CD14-positive monocyte (primary cell): ENCODE results near the gene LMO7. TPM values are rescaled to one million over a fixed set of nuclear protein-coding genes. Genes with fewer than 3 reads are reported as not detected.

ENCODE experiments used
- DNase-seq, 3 donors: peaks; one replicate each; pipeline ENCODE4 v3.0.0-alpha.2; 2011 to 2022
- H2AFZ ChIP-seq: 2 replicates; pipeline ENCODE4 v1.6.0; 2012; ENCODE audit warnings: mild to moderate bottlenecking, low read depth, low read length, inconsistent platforms; ENCODE audit not compliant: insufficient read depth, poor library complexity, severe bottlenecking
- H3K27ac ChIP-seq, 2 donors: 1 replicate in 1 of 2; 2 replicates in 1 of 2; pipeline ENCODE4 v1.5.1; 2012 to 2013; ENCODE audit warnings: low read length in 2 of 2, control low read depth in 1 of 2, inconsistent platforms in 1 of 2, low read depth in 1 of 2, mild to moderate bottlenecking in 1 of 2
- H3K27me3 ChIP-seq, 2 donors: one replicate each; pipeline versions ENCODE4 v1.6.0 to v1.6.1; 2011 to 2013; ENCODE audit warnings: low read length in 2 of 2; ENCODE audit not compliant: control insufficient read depth in 2 of 2, insufficient read depth in 2 of 2
- H3K36me3 ChIP-seq, 2 donors: replicated peaks in 1 of 2; 1 replicate in 1 of 2; 2 replicates in 1 of 2; pipeline versions ENCODE4 v1.5.1 to v1.6.1; 2012 to 2013; ENCODE audit warnings: low read length in 2 of 2, control low read depth in 1 of 2, inconsistent platforms in 1 of 2, mild to moderate bottlenecking in 1 of 2; ENCODE audit not compliant: insufficient read depth in 2 of 2, control insufficient read depth in 1 of 2
- H3K4me1 ChIP-seq, 2 donors: 1 replicate in 1 of 2; 2 replicates in 1 of 2; pipeline versions ENCODE4 v1.5.1 to v1.6.1; 2012 to 2013; ENCODE audit warnings: low read length in 2 of 2, control low read depth in 1 of 2, inconsistent platforms in 1 of 2, mild to moderate bottlenecking in 1 of 2, moderate library complexity in 1 of 2; ENCODE audit not compliant: insufficient read depth in 2 of 2, control insufficient read depth in 1 of 2
- H3K4me2 ChIP-seq: replicated peaks from 2 replicates; pipeline ENCODE3; 2012; ENCODE audit warnings: low read length, moderate library complexity, mild to moderate bottlenecking; ENCODE audit not compliant: poor library complexity, severe bottlenecking; ENCODE audit errors: extremely low read depth
- H3K4me3 ChIP-seq, 3 experiments: fragments of 200-600 bp in 1 of 3; sonication (generic) in 1 of 3; replicated peaks in 1 of 3; 1 replicate in 2 of 3; 2 replicates in 1 of 3; pipeline ENCODE4 v1.5.1; 2011 to 2013; ENCODE audit warnings: low read length in 3 of 3, mild to moderate bottlenecking in 3 of 3, control low read depth in 2 of 3, low read depth in 2 of 3, inconsistent platforms in 1 of 3, moderate library complexity in 1 of 3
- H3K79me2 ChIP-seq: 2 replicates; pipeline ENCODE4 v1.6.0; 2012; ENCODE audit warnings: mild to moderate bottlenecking, control low read depth, inconsistent platforms, low read length, moderate library complexity; ENCODE audit not compliant: insufficient read depth
- H3K9ac ChIP-seq: 2 replicates; pipeline ENCODE4 v1.6.0; 2017; ENCODE audit warnings: low read length, mild to moderate bottlenecking; ENCODE audit not compliant: insufficient read depth, poor library complexity, severe bottlenecking
- H3K9me3 ChIP-seq, 2 donors: replicated peaks in 1 of 2; 1 replicate in 1 of 2; 2 replicates in 1 of 2; pipeline versions ENCODE4 v1.5.1 to v1.6.1; 2012 to 2013; ENCODE audit warnings: low read length in 2 of 2, control low read depth in 1 of 2; ENCODE audit not compliant: control insufficient read depth in 1 of 2, insufficient read depth in 1 of 2
- H4K20me1 ChIP-seq: 2 replicates; pipeline ENCODE4 v1.6.0; 2012; ENCODE audit warnings: mild to moderate bottlenecking, low read length, control low read depth, moderate library complexity; ENCODE audit not compliant: insufficient read depth
- H3K27ac Mint-ChIP-seq, 7 donors: one replicate each; pipeline ENCODE4 v1.8.0; 2020; ENCODE audit warnings: mild to moderate bottlenecking in 7 of 7, mixed read lengths in 7 of 7, moderate library complexity in 6 of 7, inconsistent platforms in 2 of 7
- H3K27me3 Mint-ChIP-seq, 3 donors: one replicate each; pipeline ENCODE4 v1.8.0; 2021 to 2022; ENCODE audit warnings: low read depth in 3 of 3, mild to moderate bottlenecking in 3 of 3, mixed read lengths in 3 of 3, moderate library complexity in 3 of 3, inconsistent platforms in 1 of 3
- H3K36me3 Mint-ChIP-seq, 2 donors: one replicate each; pipeline ENCODE4 v1.8.0; 2020; ENCODE audit warnings: mixed read lengths in 2 of 2, inconsistent platforms in 1 of 2, mild to moderate bottlenecking in 1 of 2
- H3K4me1 Mint-ChIP-seq: one replicate; pipeline ENCODE4 v1.8.0; 2020; ENCODE audit warnings: mild to moderate bottlenecking, mixed read lengths
- H3K4me3 Mint-ChIP-seq, 2 donors: one replicate each; pipeline ENCODE4 v1.8.0; 2020; ENCODE audit warnings: mild to moderate bottlenecking in 2 of 2, mixed read lengths in 2 of 2, moderate library complexity in 1 of 2
- H3K9me3 Mint-ChIP-seq, 7 donors: one replicate each; pipeline ENCODE4 v1.8.0; 2020 to 2022; ENCODE audit warnings: mixed read lengths in 7 of 7, mild to moderate bottlenecking in 6 of 7, moderate library complexity in 6 of 7, inconsistent platforms in 2 of 7
- CTCF ChIP-seq: fragments of 200-600 bp; IDR thresholded peaks from one replicate; pipeline ENCODE4 v1.8.0; 2022; ENCODE audit warnings: antibody characterized with exemption, mild to moderate bottlenecking
- WGBS: methylation state at CpG from one replicate; pipeline ENCODE4 v1.1.5; 2013; ENCODE audit warnings: missing lambda C conversion rate; ENCODE audit not compliant: insufficient coverage; 5-methylcytosine and 5-hydroxymethylcytosine counted together
- intact Hi-C, 2 donors: fragments of 100-400 bp; cut with micrococcal nuclease; formaldehyde crosslinking; loops; one replicate each; pipeline versions ENCODE4 v1.15.0 to v1.15.1; 2023
- polyA plus RNA-seq, 3 donors: library from polyadenylated mRNA; depleted of rRNA in 1 of 3; unstranded in 2 of 3; stranded (reverse) in 1 of 3; fragments of 300-500 nt in 2 of 3; fragments of >200 nt in 1 of 3; fragmentation: Illumina TruSeq in 2 of 3; gene quantifications; 1 replicate in 2 of 3; 2 replicates in 1 of 3; pipeline ENCODE4 v1.2.3, GENCODE V29; 2012 to 2021

Gene LMO7
- polyA plus RNA-seq, 3 donors: 0.79 to 1.6 (median 0.90) TPM

- no peaks in the 10 kb centered on the region for H3K9me3 ChIP-seq
- no peak for DNase-seq
- peaks cover 0 to 3% of the 10 kb centered on the region in 2 donors for H3K4me1 ChIP-seq
- no peaks in the 10 kb centered on the region for H3K36me3 ChIP-seq
- no peak overlapping the region for H3K4me2 ChIP-seq
- H3K9ac ChIP-seq: no peak overlapping the region
- H3K27me3 ChIP-seq: no peaks in the 10 kb centered on the region
- 43% methylated on average over 1 of the region's 2 CpGs for WGBS
- H4K20me1 ChIP-seq: no peaks in the 10 kb centered on the region
- H2AFZ ChIP-seq: no peak overlapping the region
- Mint-ChIP-seq H3K4me1 (peaks cover 6% of the 10 kb centered on the region), H3K9me3 (peaks cover 0 to 12% (median 2%) of the 10 kb centered on the region in 7 donors), H3K4me3 (no peak overlapping the region), H3K36me3 (peaks cover 8 to 10% of the 10 kb centered on the region in 2 donors), H3K27me3 (no peaks in the 10 kb centered on the region), H3K27ac (no peak overlapping the region)
- no peak overlapping the region for H3K27ac ChIP-seq
- H3K79me2 ChIP-seq: no peaks in the 10 kb centered on the region
- intact Hi-C loops: no loop called here
- no peak overlapping the region for H3K4me3 ChIP-seq
- no peak for TF ChIP-seq CTCF
Observed at GRCh38 chr13:75839406-75839805, 203.3 kb downstream of the LMO7 start.

- peaks cover 8 to 10% of the 10 kb centered on the region in 2 donors for H3K36me3 Mint-ChIP-seq
- no peaks in the 10 kb centered on the region for H3K36me3 ChIP-seq
- no peaks in the 10 kb centered on the region for H3K27me3 Mint-ChIP-seq
- H3K4me3 ChIP-seq: no peak overlapping the region
- no peak overlapping the region for H3K4me3 Mint-ChIP-seq
- no peak overlapping the region for H3K27ac ChIP-seq
- H3K9me3 Mint-ChIP-seq: peaks cover 0 to 12% (median 2%) of the 10 kb centered on the region in 7 donors
- no peaks in the 10 kb centered on the region for H3K79me2 ChIP-seq
- peaks cover 0 to 3% of the 10 kb centered on the region in 2 donors for H3K4me1 ChIP-seq
- H3K27ac Mint-ChIP-seq: peak overlapping the region in 1 of 7 donors; percentile 4
- no peak for DNase-seq
- TF ChIP-seq CTCF: no peak
- no peaks in the 10 kb centered on the region for H3K9me3 ChIP-seq
- H3K4me2 ChIP-seq: no peak overlapping the region
- no peak overlapping the region for H2AFZ ChIP-seq
- no peaks in the 10 kb centered on the region for H3K27me3 ChIP-seq
- peaks cover 6% of the 10 kb centered on the region for H3K4me1 Mint-ChIP-seq
- H3K9ac ChIP-seq: no peak overlapping the region
- 95% methylated on average over 4 of the region's 5 CpGs for WGBS
- H4K20me1 ChIP-seq: no peaks in the 10 kb centered on the region
- intact Hi-C loops: no loop called here
Observed at GRCh38 chr13:75841905-75842304, 205.8 kb downstream of the LMO7 start.
